Pancreas (tissue), 10 donors: ENCODE measurements around the gene EXOC4. TPM values are rescaled to one million over a fixed set of nuclear protein-coding genes. Genes with fewer than 3 reads are reported as not detected.

Experiments
- ATAC-seq, 4 donors: fragments of 200-7000 bp; cut with Tn5 transposase; one replicate each; pipeline versions ENCODE4 v1.8.0 to v1.9.1; 2020; ENCODE audit warnings: mild to moderate bottlenecking in 4 of 4, moderate library complexity in 4 of 4
- DNase-seq, 6 donors: peaks; one replicate each; pipeline ENCODE4 v3.0.0-alpha.2; 2020
- FAIRE-seq: peaks from 2 replicates; lab custom pipeline; 2012; peaks lifted over from hg19 to GRCh38; lab: Jason Lieb, UNC
- H3K27ac ChIP-seq, 4 donors: fragments of 200-600 bp; sonication (generic); 1 replicate in 3 of 4; 2 replicates in 1 of 4; pipeline versions ENCODE4 v1.5.0 to v1.8.0; 2020
- H3K27me3 ChIP-seq, 4 donors: fragments of 200-600 bp; one replicate each; pipeline ENCODE4 v1.8.0; 2021
- H3K36me3 ChIP-seq, 3 donors: fragments of 200-600 bp; sonication (generic) in 1 of 3; one replicate each; pipeline versions ENCODE4 v1.5.0 to v1.8.0; 2020 to 2021
- H3K4me1 ChIP-seq, 3 donors: fragments of 200-600 bp; one replicate each; pipeline ENCODE4 v1.8.0; 2021
- H3K4me3 ChIP-seq, 4 donors: fragments of 200-600 bp; sonication (generic) in 2 of 4; one replicate each; pipeline versions ENCODE4 v1.5.0 to v1.8.0; 2020 to 2021
- H3K9me3 ChIP-seq, 4 donors: fragments of 200-600 bp; one replicate each; pipeline ENCODE4 v1.8.0; 2021
- CTCF ChIP-seq, 4 donors: fragments of 200-600 bp; sonication (generic) in 3 of 4; IDR thresholded peaks; one replicate each; pipeline versions ENCODE4 v1.5.0 to v1.8.0; 2021; ENCODE audit warnings: antibody characterized with exemption in 4 of 4
- WGBS, 2 donors: extraction: QIAGEN DNeasy Blood & Tissue Kit; methylation state at CpG; one replicate each; pipeline ENCODE4 v1.1.7; 2013; 5-methylcytosine and 5-hydroxymethylcytosine counted together
- intact Hi-C, 3 donors: fragments of 100-400 bp; cut with DNase I; formaldehyde crosslinking; loops; one replicate each; pipeline versions ENCODE4 v1.11.1 to v1.14.2; 2022
- polyA plus RNA-seq, 2 donors: library from polyadenylated mRNA; stranded (reverse); fragments of 200-250 nt; gene quantifications; one replicate each; pipeline ENCODE4 v1.2.3, GENCODE V29; 2013
- total RNA-seq, 6 donors: library from RNA; stranded (reverse); fragmentation: NEBNext Ultra II Directional in 4 of 6; extraction: Animal tissue kit (Norgen Biotek cat#: 25700) in 4 of 6; gene quantifications; one replicate each; pipeline versions ENCODE4 v1.2.1 to v1.2.4, GENCODE V29; 2021 to 2023
- donor health status: healthy with polysubstance abuse.
- donor health status: DM: no; HTN: no; CAD: no; lungs with moderate emphysema.
- donor health status: DM: no; HTN: no; CAD: no.
- donor health status: control.
- donor health status: control.
- donor health status: Bipolar disorder and iron deficiency.
- donor health status: DM: yes; HTN: yes; CAD: no.
- donor health status: DM: no; HTN: no; CAD: no.
- donor health status: DM: no; HTN: no; CAD: no.
- donor health status: DM: yes; HTN: yes; CAD: no.

The EXOC4 gene
- total and polyA plus RNA-seq, 8 donors: 13.4 to 81.2 (median 53.8) TPM

GRCh38 chr7:133510326-133511055 is 257.6 kb downstream of the EXOC4 start:
- ATAC-seq (no peak), FAIRE-seq (no peak), DNase-seq (no peak)
- Histone ChIP-seq H3K27me3 (no peaks in the 10 kb centered on the region), H3K27ac (no peak overlapping the region), H3K9me3 (no peaks in the 10 kb centered on the region), H3K4me3 (no peak overlapping the region), H3K4me1 (no peaks in the 10 kb centered on the region), H3K36me3 (no peaks in the 10 kb centered on the region)
- intact Hi-C loops: no loop called here
- no peak for TF ChIP-seq CTCF (IDR thresholded peaks at IDR 0.05)
- 94 to 98% methylated on average over 4 of the region's 4 CpGs for WGBS, 2 donors

- DNase-seq (no peak), FAIRE-seq (no peak), ATAC-seq (no peak)
- WGBS, 2 donors: 94 to 95% methylated on average over 3 of the region's 3 CpGs
- no peak overlapping the region for H3K4me3 ChIP-seq
- intact Hi-C loops: no loop called here
- H3K36me3 ChIP-seq: no peaks in the 10 kb centered on the region
- no peak for TF ChIP-seq CTCF (IDR thresholded peaks at IDR 0.05)
- H3K27me3 ChIP-seq: no peaks in the 10 kb centered on the region
- no peak overlapping the region for H3K27ac ChIP-seq
- H3K4me1 ChIP-seq: no peaks in the 10 kb centered on the region
- H3K9me3 ChIP-seq: no peaks in the 10 kb centered on the region
Measured at GRCh38 chr7:133511252-133511651, 258.4 kb downstream of the EXOC4 start.

GRCh38 chr7:133511708-133512107 is 258.8 kb downstream of the EXOC4 start:
- WGBS, 2 donors: 98 to 99% methylated on average over 5 of the region's 5 CpGs
- intact Hi-C loops: no loop called here
- FAIRE-seq (no peak), DNase-seq (no peak), ATAC-seq (no peak)
- Histone ChIP-seq H3K36me3 (no peaks in the 10 kb centered on the region), H3K4me3 (no peak overlapping the region), H3K27me3 (no peaks in the 10 kb centered on the region), H3K27ac (no peak overlapping the region), H3K4me1 (no peaks in the 10 kb centered on the region), H3K9me3 (no peaks in the 10 kb centered on the region)
- no peak for TF ChIP-seq CTCF (IDR thresholded peaks at IDR 0.05)

GRCh38 chr7:133512560-133512959 is 259.7 kb downstream of the EXOC4 start:
- Histone ChIP-seq H3K36me3 (no peaks in the 10 kb centered on the region), H3K27ac (no peak overlapping the region), H3K9me3 (no peaks in the 10 kb centered on the region), H3K4me1 (no peaks in the 10 kb centered on the region), H3K4me3 (no peak overlapping the region), H3K27me3 (no peaks in the 10 kb centered on the region)
- intact Hi-C loops: no loop called here
- DNase-seq (no peak), FAIRE-seq (no peak), ATAC-seq (no peak)
- no peak for TF ChIP-seq CTCF (IDR thresholded peaks at IDR 0.05)
- WGBS, 2 donors: 95 to 97% methylated on average over 11 of the region's 11 CpGs

- no peaks in the 10 kb centered on the region for H3K9me3 ChIP-seq
- intact Hi-C loops: no loop called here
- H3K36me3 ChIP-seq: no peaks in the 10 kb centered on the region
- DNase-seq: no peak
- no peaks in the 10 kb centered on the region for H3K4me1 ChIP-seq
- H3K27ac ChIP-seq: no peak overlapping the region
- FAIRE-seq: no peak
- H3K27me3 ChIP-seq: no peaks in the 10 kb centered on the region
- 95 to 97% methylated on average over 2 of the region's 2 CpGs for WGBS, 2 donors
- no peak for TF ChIP-seq CTCF (IDR thresholded peaks at IDR 0.05)
- H3K4me3 ChIP-seq: no peak overlapping the region
- ATAC-seq: peak in 1 of 4 donors; percentile 30
Measured at GRCh38 chr7:133513608-133514007, 260.7 kb downstream of the EXOC4 start.
